ENCODE data around the gene MAD1L1. TPM values are rescaled to one million over a fixed set of nuclear protein-coding genes. Genes with fewer than 3 reads are reported as not detected.

MAD1L1 gene
- total and polyA plus RNA-seq, 2 donors (not counting 3 experiments of a cell fraction or from before 2014, with no cell fraction given) = 34.1 to 42.3 TPM

DNA sequence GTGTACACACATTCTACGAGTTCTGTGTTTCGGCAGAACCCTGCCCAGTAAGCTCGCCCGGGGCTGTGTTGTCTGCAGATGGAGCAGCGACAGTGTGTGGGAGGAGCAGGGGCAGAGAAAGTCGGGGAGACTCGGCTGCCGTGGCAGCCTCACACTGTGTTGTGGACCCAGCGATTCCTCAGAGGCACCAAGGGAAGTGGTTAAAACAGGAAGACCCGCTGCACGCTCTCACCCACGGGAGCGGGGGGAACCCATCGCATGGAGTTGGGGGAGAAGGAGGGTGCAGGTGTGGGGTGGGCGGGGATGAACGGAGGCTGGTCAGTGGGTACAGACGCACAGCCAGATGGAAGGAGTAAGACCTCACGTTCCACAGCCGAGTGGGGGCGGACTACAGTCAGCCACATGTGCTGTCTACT is 312.5 kb downstream of the MAD1L1 start:
- no peaks in the 10 kb centered on the region for H3K79me2 ChIP-seq (ENCODE audit: control insufficient read depth, insufficient read depth, low read length)
- H3K36me3 ChIP-seq (ENCODE audit: control insufficient read depth in 2 of 2, extremely low read depth in 1 of 2, insufficient read depth in 2 of 2, low read length in 2 of 2) = peaks cover 0 to 2% of the 10 kb centered on the region in 2 experiments
- FAIRE-seq = no peak
- BruUV-seq (replicated peaks) = no TSS peak
- dilution Hi-C loops (cut with MboI; ENCODE audit: extremely low pct_ligation_motif_present, low sequenced_read_pairs) (no loop called here), intact Hi-C loops (cut with micrococcal nuclease) (no loop called here)
- no peaks in the 10 kb centered on the region for H3K4me1 ChIP-seq (ENCODE audit: control insufficient read depth, extremely low read depth, insufficient read depth, low read length)
- H4K20me1 ChIP-seq (replicated peaks; ENCODE audit: control insufficient read depth, extremely low read depth, insufficient read depth, low read length) = no peaks in the 10 kb centered on the region
- no peak for DNase-seq (ENCODE audit: low read depth, low spot score)
- ChIA-PET POLR2A (no interaction called here), CTCF (no interaction called here)
- H3K9me1 ChIP-seq (replicated peaks; ENCODE audit: control insufficient read depth, extremely low read depth, insufficient read depth, low read length) = no peaks in the 10 kb centered on the region
- H3K4me2 ChIP-seq (ENCODE audit: insufficient read depth, low read length) = no peak overlapping the region
- no peak overlapping the region for H3K4me3 ChIP-seq (replicated peaks in 1 of 3; ENCODE audit: insufficient read depth in 1 of 3, low read depth in 1 of 3, low read length in 3 of 3)
- H3K27ac ChIP-seq (ENCODE audit: insufficient read depth, low read depth, low read length) = no peak overlapping the region
- no peaks in the 10 kb centered on the region for H3K9me3 ChIP-seq (replicated peaks; ENCODE audit: control insufficient read depth, insufficient read depth, low read length)
- TF ChIP-seq, protein P1, sequence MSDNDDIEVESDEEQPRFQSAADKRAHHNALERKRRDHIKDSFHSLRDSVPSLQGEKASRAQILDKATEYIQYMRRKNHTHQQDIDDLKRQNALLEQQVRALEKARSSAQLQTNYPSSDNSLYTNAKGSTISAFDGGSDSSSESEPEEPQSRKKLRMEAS (IDR thresholded peaks at IDR 0.05; ENCODE audit: insufficient read depth, insufficient read length) = no peak
- TF ChIP-seq GATA2 (IDR thresholded peaks at IDR 0.05; ENCODE audit: insufficient read depth, insufficient read length, low read depth, low read length) = no peak
- no peak for TF ChIP-seq JUN (IDR thresholded peaks at IDR 0.05; ENCODE audit: borderline replicate concordance, insufficient read depth, insufficient read length, low read depth)
- TF ChIP-seq, protein P2, sequence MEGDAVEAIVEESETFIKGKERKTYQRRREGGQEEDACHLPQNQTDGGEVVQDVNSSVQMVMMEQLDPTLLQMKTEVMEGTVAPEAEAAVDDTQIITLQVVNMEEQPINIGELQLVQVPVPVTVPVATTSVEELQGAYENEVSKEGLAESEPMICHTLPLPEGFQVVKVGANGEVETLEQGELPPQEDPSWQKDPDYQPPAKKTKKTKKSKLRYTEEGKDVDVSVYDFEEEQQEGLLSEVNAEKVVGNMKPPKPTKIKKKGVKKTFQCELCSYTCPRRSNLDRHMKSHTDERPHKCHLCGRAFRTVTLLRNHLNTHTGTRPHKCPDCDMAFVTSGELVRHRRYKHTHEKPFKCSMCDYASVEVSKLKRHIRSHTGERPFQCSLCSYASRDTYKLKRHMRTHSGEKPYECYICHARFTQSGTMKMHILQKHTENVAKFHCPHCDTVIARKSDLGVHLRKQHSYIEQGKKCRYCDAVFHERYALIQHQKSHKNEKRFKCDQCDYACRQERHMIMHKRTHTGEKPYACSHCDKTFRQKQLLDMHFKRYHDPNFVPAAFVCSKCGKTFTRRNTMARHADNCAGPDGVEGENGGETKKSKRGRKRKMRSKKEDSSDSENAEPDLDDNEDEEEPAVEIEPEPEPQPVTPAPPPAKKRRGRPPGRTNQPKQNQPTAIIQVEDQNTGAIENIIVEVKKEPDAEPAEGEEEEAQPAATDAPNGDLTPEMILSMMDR (IDR thresholded peaks at IDR 0.05; ENCODE audit: extremely low read depth in 1 of 2, insufficient read depth in 1 of 2, low read depth in 1 of 2, low read length in 2 of 2) = no peak
- no peak for TF ChIP-seq POLR2AphosphoS5 (IDR thresholded peaks at IDR 0.05; ENCODE audit: insufficient read depth, low read depth, low read length)
- TF ChIP-seq FOS (IDR thresholded peaks at IDR 0.05; ENCODE audit: borderline replicate concordance, insufficient read depth, low read length) = no peak
- TF ChIP-seq EZH2 (IDR thresholded peaks at IDR 0.05; ENCODE audit: borderline replicate concordance, low read depth, low read length, severe bottlenecking) = no peak
- TF ChIP-seq MYC (IDR thresholded peaks at IDR 0.05; ENCODE audit: low read depth, low read length) = no peak
- no peak for TF ChIP-seq POLR2A (IDR thresholded peaks at IDR 0.05; ENCODE audit: low read depth, low read length)
- no peak overlapping the region for H2AFZ ChIP-seq (ENCODE audit: low read depth, low read length)
- H3K9ac ChIP-seq (replicated peaks; ENCODE audit: extremely low read depth, insufficient read depth, low read length) = no peak overlapping the region
- H3K27me3 ChIP-seq (ENCODE audit: control insufficient read depth in 2 of 2, insufficient read depth in 2 of 2, low read length in 2 of 2) = no peaks in the 10 kb centered on the region
